WI38 (cell line): ENCODE results near the gene LMNA.

ENCODE experiments used
- H3K4me3 ChIP-seq: 2 replicates; pipeline ENCODE4 v1.5.1; 2011; ENCODE audit warnings: low read depth, mild to moderate bottlenecking, control low read depth, low read length
- TF ChIP-seq, protein P1 (sequence below): IDR thresholded peaks from 2 replicates; pipeline ENCODE4 v1.5.1; 2012; ENCODE audit warnings: low read depth, mild to moderate bottlenecking, control low read depth, low read length

The LMNA gene

DNA sequence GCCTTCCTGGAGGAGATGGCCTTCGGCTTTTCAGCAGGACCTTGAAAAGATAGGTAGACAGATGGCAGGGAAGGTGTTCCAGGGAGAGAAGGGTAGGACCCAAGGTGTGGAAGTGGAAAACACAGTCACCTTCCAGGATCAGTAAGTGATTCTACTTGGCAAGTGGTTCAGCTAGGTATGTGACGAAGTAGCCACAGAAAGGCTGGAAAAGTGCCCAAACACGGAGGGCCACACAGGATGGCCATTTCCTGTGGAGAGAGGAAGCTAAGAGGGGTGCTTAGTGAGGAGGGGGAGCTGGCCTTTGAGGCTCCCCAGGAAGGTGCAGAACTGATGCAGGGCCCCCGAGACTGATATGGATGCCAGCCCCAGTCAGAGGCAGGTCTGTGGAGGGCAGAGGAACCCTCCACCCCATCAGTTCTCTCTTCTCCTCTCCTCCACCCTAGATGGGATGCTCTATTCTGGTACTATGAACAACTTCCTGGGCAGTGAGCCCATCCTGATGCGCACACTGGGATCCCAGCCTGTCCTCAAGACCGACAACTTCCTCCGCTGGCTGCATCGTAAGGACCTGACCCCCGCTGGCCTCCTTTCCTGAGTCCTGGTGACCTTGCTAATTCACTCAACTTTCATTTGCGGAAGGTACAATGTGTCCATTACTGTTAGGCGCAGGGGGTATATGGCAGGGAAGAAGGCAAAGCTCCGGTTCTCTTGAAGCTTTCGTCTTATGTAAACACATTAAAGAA, 45.7 kb downstream of the LMNA start:
- no peak overlapping the region for H3K4me3 ChIP-seq
- TF ChIP-seq, protein P1, sequence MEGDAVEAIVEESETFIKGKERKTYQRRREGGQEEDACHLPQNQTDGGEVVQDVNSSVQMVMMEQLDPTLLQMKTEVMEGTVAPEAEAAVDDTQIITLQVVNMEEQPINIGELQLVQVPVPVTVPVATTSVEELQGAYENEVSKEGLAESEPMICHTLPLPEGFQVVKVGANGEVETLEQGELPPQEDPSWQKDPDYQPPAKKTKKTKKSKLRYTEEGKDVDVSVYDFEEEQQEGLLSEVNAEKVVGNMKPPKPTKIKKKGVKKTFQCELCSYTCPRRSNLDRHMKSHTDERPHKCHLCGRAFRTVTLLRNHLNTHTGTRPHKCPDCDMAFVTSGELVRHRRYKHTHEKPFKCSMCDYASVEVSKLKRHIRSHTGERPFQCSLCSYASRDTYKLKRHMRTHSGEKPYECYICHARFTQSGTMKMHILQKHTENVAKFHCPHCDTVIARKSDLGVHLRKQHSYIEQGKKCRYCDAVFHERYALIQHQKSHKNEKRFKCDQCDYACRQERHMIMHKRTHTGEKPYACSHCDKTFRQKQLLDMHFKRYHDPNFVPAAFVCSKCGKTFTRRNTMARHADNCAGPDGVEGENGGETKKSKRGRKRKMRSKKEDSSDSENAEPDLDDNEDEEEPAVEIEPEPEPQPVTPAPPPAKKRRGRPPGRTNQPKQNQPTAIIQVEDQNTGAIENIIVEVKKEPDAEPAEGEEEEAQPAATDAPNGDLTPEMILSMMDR, result no peak

- H3K4me3 ChIP-seq, result peak overlapping the region; percentile 39
- TF ChIP-seq, protein P1, result no peak
Observed at GRCh38 chr1:156160743-156161171, 46.2 kb downstream of the LMNA start.

- TF ChIP-seq, protein P1, result no peak
Observed at GRCh38 chr1:156162430-156163037, 48.0 kb downstream of the LMNA start.

GRCh38 chr1:156163712-156164111, 49.2 kb downstream of the LMNA start:
- TF ChIP-seq, protein P1, result no peak

More at GRCh38 chr1:156162430-156163037, 48.0 kb downstream of the LMNA start:
- H3K4me3 ChIP-seq, result no peak overlapping the region

DNA sequence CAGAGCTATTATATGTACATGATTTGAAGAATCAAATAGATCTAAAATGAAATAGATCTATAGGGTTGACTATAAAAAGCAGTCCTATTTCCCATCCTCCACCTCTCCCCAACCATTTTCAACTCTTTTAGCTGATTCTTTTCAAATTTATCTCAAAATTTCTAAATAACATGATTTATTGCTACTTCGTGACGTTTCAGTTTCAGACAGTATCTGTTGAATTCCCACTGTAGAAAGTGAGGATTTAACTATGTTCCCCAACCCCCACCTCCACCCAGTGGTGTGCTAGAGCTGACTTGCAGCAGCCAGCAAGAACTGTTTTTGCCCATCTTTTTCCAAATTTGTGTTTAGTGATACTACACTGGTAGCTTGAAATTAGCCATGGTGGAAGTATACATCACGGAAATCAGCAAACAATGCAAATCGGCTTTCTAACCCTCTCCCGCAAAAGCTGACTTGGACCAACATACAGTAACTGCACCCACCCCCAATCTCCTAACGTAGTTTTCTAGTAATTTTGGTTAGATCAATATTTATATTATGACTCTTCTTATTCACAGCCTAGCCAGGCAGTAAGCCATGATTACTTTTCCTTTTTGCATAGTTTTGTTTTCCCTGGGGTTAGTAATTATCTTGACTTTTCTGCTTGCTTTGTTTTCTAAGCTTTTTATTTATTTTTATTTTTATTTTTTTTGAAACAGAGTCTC, 49.8 kb downstream of the LMNA start:
- H3K4me3 ChIP-seq, result no peak overlapping the region
- TF ChIP-seq, protein P1, result no peak

More at GRCh38 chr1:156163712-156164111, 49.2 kb downstream of the LMNA start:
- no peak overlapping the region for H3K4me3 ChIP-seq

DNA sequence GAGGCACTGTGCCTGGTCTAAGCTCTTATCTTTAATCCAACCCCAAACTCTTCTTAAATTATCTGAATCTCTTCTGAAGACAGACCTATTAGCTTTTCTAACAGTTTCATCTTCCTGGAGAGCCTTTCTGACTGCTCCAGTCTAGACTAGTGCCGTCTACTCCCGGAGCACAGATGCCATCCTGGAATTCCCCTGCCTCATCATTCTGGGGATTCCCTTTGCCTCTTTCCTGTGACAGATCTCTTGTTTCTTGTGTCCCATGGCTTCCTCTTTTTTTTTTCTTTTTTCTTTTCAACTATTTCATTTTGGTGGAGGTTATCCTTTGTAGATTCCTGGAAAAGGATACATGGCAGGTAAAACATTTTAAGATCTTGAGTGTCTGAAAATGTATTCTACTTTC, 50.6 kb downstream of the LMNA start:
- no peak overlapping the region for H3K4me3 ChIP-seq
- TF ChIP-seq, protein P1, result no peak
